HG03064 (cell line): Measurements from ENCODE around the gene PLEKHN1.

Experiments
- ATAC-seq: cut with Tn5 transposase; IDR thresholded peaks from one replicate; pipeline ENCODE4 v1.9.1; 2021; ENCODE audit warnings: low read depth; ENCODE audit not compliant: unreplicated experiment

The PLEKHN1 gene, protein sequence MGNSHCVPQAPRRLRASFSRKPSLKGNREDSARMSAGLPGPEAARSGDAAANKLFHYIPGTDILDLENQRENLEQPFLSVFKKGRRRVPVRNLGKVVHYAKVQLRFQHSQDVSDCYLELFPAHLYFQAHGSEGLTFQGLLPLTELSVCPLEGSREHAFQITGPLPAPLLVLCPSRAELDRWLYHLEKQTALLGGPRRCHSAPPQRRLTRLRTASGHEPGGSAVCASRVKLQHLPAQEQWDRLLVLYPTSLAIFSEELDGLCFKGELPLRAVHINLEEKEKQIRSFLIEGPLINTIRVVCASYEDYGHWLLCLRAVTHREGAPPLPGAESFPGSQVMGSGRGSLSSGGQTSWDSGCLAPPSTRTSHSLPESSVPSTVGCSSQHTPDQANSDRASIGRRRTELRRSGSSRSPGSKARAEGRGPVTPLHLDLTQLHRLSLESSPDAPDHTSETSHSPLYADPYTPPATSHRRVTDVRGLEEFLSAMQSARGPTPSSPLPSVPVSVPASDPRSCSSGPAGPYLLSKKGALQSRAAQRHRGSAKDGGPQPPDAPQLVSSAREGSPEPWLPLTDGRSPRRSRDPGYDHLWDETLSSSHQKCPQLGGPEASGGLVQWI

GRCh38 chr1:966135-966703 lies at the start of gene PLEKHN1:
PLEKHN1 (plus strand) TSS chr1:966482; CDS start chr1:966532, 50 bp downstream.
- peak; percentile 16 for ATAC-seq

GRCh38 chr1:917076-917459 lies 49.2 kb upstream of the PLEKHN1 start:
- ATAC-seq = no peak

DNA sequence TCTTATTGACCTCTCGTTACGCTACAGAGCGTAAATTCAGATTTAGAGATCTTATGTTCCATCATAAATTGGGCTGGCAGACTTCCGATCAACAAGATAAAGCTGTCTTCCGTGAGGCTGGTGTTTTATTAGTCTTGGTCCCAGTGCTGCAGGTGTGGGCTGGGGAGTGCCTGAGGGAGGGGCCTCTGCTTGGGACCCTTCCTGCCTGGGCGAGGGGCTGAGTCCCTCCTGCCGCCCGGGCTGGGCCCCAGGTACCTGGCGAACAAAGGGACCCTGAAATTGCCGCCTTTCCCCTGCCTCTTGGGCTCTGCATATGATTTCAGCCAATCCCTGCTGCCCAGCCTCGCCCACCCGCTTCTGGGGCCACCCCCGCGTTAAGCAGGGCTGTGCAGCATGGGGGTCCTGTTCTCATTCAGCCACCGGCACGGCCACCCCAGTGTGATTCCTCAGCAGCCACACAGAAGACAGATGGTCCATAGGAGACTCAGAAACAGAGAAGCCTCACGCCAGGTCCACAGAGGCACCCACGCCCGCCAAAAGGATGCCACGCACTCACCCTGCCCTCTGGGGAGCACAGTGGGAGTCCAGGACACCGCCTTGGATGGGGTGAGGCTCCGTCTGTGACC lies 48.7 kb upstream of the PLEKHN1 start:
- no peak for ATAC-seq

GRCh38 chr1:918353-918752 lies 47.9 kb upstream of the PLEKHN1 start:
- no peak for ATAC-seq

GRCh38 chr1:918843-919242 lies 47.4 kb upstream of the PLEKHN1 start:
- no peak for ATAC-seq

DNA sequence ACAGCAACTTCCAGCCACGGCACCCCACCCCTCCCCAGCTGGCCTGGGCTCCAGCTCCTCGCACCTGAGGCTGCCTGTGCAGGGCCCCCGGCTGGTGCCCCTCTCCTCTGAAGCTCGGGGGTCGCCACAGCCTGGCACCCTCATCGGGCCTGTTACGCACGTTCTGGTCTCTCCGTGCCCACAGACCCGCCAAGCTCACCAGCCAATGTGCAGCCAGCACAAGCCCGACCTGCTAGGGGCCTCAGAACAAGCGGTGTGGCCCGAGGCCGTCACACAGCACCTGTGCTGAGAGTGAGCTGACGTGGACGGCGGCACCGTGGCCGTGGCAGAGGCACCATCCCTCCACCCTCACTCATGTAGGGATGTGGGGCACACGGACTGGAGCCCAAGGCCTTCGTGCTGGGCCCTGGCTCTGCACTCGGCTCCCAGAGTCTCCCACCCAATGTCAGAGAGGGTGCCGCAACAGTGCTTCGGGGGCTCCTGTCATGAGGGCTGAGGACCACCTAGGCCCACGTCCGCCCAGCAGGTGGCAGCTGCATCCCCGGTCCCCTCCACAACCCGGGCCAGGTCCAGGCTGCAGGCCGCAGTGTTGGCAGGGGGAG lies 46.9 kb upstream of the PLEKHN1 start:
- no peak for ATAC-seq

DNA sequence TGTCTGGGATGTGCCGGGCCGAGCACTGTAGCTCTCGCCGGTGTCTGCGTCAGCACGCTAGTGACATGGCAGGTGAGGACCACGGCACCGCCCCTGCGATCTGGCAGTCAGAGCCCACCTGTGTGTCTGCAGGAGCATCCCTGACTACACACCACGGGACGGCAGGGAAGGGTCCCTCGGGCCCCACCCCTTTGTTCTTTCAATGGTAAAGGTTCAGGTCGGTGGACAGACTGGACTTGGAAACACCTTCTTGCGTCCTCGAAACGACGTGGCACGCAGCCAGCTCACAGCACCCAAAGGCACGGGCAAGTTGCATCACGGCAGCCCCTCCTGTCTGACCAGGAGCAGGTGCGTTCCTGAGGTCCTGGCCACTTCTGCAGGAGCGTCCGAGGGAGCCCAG lies 46.3 kb upstream of the PLEKHN1 start:
- ATAC-seq = no peak

DNA sequence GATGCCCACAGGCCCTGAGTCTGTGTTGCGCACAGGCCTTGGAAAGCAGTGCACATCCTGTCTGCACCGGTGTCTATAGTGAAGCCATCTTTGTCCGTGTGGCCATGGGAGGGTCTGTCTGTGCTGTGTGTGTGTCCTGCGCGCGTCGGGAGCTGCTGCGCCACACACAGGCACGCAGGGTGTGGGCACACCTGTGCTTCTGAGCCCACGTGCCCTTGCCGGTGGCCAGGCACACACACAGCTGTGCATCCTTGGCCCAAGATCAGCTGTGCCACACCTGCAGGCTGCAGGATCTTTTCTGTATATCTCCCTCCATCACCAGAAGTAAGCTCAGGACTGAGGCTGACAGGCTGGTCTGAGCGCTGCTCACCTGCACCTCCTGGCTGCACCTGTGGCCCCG lies 45.8 kb upstream of the PLEKHN1 start:
- ATAC-seq = no peak

DNA sequence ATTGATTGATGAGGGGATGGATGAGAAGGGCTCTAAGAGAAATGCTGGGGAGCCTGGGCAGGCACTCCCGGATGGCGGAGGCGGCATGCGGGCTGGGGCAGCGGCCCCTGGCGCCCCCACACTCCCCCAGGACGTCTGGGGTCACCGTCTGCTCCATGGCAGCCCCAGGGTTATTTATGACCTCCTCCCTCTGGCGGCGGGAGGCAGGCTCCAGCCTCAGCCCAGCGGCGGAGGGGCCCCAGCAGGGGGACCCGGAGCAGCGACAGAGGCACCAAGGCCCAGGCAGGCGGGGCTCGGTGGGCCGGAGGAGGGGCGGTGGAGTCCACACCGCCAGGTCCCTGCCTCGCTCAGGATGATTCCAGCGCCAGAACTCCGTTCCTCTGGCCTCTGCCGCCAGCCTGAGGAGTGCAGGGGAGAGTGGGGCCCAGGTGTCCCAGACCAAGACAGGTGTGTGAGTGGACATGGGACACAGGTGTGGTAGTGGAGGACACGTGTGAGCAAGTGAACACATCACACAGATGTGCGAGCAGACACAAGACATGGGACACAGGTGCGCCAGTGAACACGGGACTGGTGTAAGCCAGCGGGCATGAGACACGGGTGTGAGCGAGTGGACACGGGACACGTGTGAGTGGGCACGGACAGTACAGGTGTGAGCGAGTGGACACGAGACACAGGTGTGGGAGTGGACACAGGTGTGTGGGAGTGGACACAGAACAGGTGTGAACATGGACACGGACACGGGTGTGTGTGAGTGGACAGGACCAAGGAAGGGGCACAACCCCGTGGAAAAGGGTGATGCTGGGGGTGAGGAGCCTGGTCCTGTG lies 45.1 kb upstream of the PLEKHN1 start:
- no peak for ATAC-seq

GRCh38 chr1:923131-923990 lies 42.9 kb upstream of the PLEKHN1 start, which contains the start of gene SAMD11:
SAMD11 (plus strand) TSS chr1:923923; CDS start chr1:924432, 509 bp downstream.
- ATAC-seq = no peak

- ATAC-seq = no peak
Observed at GRCh38 chr1:923991-924655, 42.2 kb upstream of the PLEKHN1 start.

DNA sequence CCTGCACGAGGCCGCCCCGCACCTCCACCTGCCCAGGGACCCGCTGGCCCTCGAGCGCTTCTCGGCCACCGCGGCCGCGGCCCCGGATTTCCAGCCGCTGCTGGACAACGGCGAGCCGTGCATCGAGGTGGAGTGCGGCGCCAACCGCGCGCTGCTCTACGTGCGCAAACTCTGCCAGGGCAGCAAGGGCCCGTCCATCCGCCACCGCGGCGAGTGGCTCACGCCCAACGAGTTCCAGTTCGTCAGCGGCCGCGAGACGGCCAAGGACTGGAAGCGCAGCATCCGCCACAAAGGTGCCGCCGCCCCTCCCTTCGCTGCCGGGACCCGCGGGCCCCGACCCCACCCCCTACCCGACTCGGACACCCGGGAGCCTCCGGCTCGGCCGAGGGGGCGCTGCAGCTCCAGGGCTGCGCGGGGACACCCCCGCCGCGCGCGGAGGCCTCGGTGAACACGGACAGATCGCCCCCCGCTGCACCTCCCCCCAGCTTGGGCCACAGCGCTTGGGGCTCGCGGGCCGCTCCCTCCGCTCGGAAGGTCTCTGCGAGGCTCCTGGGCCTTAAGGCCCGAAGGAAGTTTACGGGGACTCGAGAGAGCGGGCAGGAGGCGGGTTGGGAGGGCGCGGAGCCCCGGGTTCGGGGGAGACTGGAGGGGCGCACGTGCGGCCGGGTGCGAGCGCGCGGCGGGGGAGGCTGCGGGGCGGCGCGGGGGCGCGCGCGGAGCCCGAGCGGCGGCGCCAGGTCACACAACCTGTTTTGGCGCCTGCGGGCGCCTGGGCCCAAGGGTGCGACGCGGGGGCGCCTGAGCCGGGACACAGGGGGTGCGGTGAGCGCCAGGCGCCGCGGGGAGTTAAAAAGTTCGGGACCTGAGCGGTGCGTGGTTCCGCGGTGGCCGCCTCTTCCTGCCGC lies 41.4 kb upstream of the PLEKHN1 start:
- no peak for ATAC-seq

- ATAC-seq = no peak
Observed at GRCh38 chr1:925561-926421, 40.5 kb upstream of the PLEKHN1 start.

DNA sequence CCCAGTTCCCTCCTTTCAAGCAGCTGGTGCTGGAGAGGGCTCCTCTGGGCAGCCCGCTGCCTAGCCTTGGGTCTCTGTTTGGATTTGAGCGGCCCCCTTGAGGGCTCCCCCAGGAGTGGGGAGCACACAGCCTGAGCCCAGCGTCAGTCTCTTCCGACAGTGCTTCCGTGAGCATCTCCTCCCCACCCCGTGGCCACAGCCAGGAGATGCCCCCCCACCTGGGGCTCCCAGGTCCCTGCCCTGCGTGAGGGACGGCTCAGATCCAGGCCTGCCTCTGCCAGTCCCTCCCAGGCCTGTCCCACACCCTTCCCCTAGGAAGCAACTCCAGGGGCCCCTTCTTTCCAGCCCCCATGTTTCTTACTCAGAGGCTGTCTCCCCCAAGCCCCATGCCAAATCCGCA lies 39.0 kb upstream of the PLEKHN1 start:
- no peak for ATAC-seq

DNA sequence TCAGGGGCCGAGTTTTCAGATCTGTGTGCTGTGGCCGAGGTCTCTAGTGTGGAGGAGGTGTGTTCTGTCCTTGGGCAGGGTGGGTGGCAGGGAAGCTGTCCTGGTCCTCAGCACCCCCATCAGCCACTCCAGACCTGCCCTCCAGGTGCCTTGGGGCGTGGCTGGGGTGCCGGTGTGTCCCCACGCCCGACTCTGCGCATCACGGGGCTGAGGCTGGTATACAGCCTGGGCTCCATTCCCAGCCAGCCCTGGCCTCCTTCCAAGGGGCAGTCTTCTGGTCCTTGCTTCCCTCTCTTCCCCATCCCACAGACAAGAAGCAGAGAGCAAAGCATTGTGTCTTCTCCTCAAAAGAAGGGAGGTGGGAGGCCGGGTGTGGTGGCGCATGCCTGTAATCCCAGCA lies 38.5 kb upstream of the PLEKHN1 start:
- ATAC-seq = no peak

GRCh38 chr1:928825-929661 lies 37.2 kb upstream of the PLEKHN1 start:
- ATAC-seq = no peak
